MCF 10A (cell line): Measurements from ENCODE around the gene GALNT14. TPM values are rescaled to one million over a fixed set of nuclear protein-coding genes. Genes with fewer than 3 reads are reported as not detected.

ENCODE experiments used
- BruUV-seq: library from RNA; stranded (reverse); fragments of 400-500 nt; replicated peaks from 2 replicates; lab custom pipeline; 2021; lab: Mats Ljungman, UMichigan
- CTCF ChIA-PET: fragments of 300-600 bp; sonication (Branson Sonifier 250); formaldehyde crosslinking; extraction: SDS; loops from one replicate; lab custom pipeline; 2021; ENCODE audit warnings: antibody characterized with exemption, inconsistent platforms; lab: Yijun Ruan, JAX
- POLR2A ChIA-PET: fragments of 300-600, 350-650 bp; sonication (Branson Sonifier 250); formaldehyde crosslinking; extraction: SDS; loops from one replicate; lab custom pipeline; 2020; ENCODE audit warnings: antibody characterized with exemption, inconsistent platforms; lab: Yijun Ruan, JAX
- DNase-seq: peaks from one replicate; pipeline ENCODE4 v3.0.0-alpha.2; 2018; ENCODE audit not compliant: unreplicated experiment
- H3K27ac Mint-ChIP-seq: one replicate; pipeline ENCODE4 v1.8.0; 2022; ENCODE audit warnings: mild to moderate bottlenecking, low read depth, mixed read lengths; ENCODE audit not compliant: unreplicated experiment
- H3K27me3 Mint-ChIP-seq: one replicate; pipeline ENCODE4 v1.8.0; 2022; ENCODE audit warnings: mixed read lengths; ENCODE audit not compliant: insufficient read depth, unreplicated experiment
- H3K36me3 Mint-ChIP-seq: one replicate; pipeline ENCODE4 v1.8.0; 2022; ENCODE audit warnings: mild to moderate bottlenecking, moderate library complexity, mixed read lengths; ENCODE audit not compliant: insufficient read depth, unreplicated experiment
- H3K4me1 Mint-ChIP-seq: one replicate; pipeline ENCODE4 v1.8.0; 2022; ENCODE audit warnings: mixed read lengths; ENCODE audit not compliant: insufficient read depth, unreplicated experiment
- H3K4me3 Mint-ChIP-seq: one replicate; pipeline ENCODE4 v1.8.0; 2022; ENCODE audit warnings: mild to moderate bottlenecking, moderate library complexity, mixed read lengths; ENCODE audit not compliant: unreplicated experiment
- H3K9me3 Mint-ChIP-seq: one replicate; pipeline ENCODE4 v1.8.0; 2022; ENCODE audit warnings: mixed read lengths; ENCODE audit not compliant: unreplicated experiment
- intact Hi-C: fragments of 100-400 bp; cut with micrococcal nuclease; formaldehyde crosslinking; loops from 2 replicates; pipeline ENCODE4 v1.14.1; 2022
- total RNA-seq: library from RNA; stranded (reverse); gene quantifications from 2 replicates; pipeline ENCODE4 v1.2.3, GENCODE V29; 2022
- TF ChIP-seq, protein P1 (sequence below): fragments of 200-600 bp; IDR thresholded peaks from one replicate; pipeline ENCODE4 v1.8.0; 2022; ENCODE audit warnings: antibody characterized with exemption, mild to moderate bottlenecking; ENCODE audit not compliant: unreplicated experiment

GALNT14 gene
- total RNA-seq, 1 experiment from 2014 or later, result 4.6 TPM

- no peak for DNase-seq
- Mint-ChIP-seq H3K4me1 (peaks cover 11% of the 10 kb centered on the region), H3K9me3 (no peaks in the 10 kb centered on the region), H3K27me3 (no peaks in the 10 kb centered on the region), H3K27ac (no peak overlapping the region), H3K4me3 (no peak overlapping the region), H3K36me3 (no peaks in the 10 kb centered on the region)
- ChIA-PET POLR2A (no interaction called here), CTCF (interaction anchor here (0.6 kb wide), 2 partner anchors 163 to 180 kb away, joined by 3 to 5 read pairs; no protein-coding TSS in a partner anchor)
- intact Hi-C loops, result no loop called here
- TF ChIP-seq, protein P1, sequence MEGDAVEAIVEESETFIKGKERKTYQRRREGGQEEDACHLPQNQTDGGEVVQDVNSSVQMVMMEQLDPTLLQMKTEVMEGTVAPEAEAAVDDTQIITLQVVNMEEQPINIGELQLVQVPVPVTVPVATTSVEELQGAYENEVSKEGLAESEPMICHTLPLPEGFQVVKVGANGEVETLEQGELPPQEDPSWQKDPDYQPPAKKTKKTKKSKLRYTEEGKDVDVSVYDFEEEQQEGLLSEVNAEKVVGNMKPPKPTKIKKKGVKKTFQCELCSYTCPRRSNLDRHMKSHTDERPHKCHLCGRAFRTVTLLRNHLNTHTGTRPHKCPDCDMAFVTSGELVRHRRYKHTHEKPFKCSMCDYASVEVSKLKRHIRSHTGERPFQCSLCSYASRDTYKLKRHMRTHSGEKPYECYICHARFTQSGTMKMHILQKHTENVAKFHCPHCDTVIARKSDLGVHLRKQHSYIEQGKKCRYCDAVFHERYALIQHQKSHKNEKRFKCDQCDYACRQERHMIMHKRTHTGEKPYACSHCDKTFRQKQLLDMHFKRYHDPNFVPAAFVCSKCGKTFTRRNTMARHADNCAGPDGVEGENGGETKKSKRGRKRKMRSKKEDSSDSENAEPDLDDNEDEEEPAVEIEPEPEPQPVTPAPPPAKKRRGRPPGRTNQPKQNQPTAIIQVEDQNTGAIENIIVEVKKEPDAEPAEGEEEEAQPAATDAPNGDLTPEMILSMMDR, result no peak
- no TSS peak for BruUV-seq
Observed at GRCh38 chr2:31079665-31080064, 58.6 kb downstream of the GALNT14 start.

- ChIA-PET CTCF (no interaction called here), POLR2A (no interaction called here)
- DNase-seq, result no peak
- Mint-ChIP-seq H3K4me1 (peaks cover 11% of the 10 kb centered on the region), H3K9me3 (no peaks in the 10 kb centered on the region), H3K27me3 (no peaks in the 10 kb centered on the region), H3K36me3 (no peaks in the 10 kb centered on the region), H3K27ac (no peak overlapping the region), H3K4me3 (no peak overlapping the region)
- TF ChIP-seq, protein P1, result no peak
- intact Hi-C loops, result no loop called here
- BruUV-seq, result no TSS peak
Observed at GRCh38 chr2:31078579-31079105, 59.6 kb downstream of the GALNT14 start.

- Mint-ChIP-seq H3K36me3 (no peaks in the 10 kb centered on the region), H3K4me3 (no peak overlapping the region), H3K9me3 (no peaks in the 10 kb centered on the region), H3K27me3 (no peaks in the 10 kb centered on the region), H3K27ac (no peak overlapping the region), H3K4me1 (peaks cover 11% of the 10 kb centered on the region)
- intact Hi-C loops, result no loop called here
- DNase-seq, result no peak
- CTCF ChIA-PET, result interaction anchor here (0.6 kb wide), 1 partner anchor 36 kb away, joined by 3 read pairs; no protein-coding TSS in a partner anchor
- POLR2A ChIA-PET, result no interaction called here
- no TSS peak for BruUV-seq
- TF ChIP-seq, protein P1, result no peak
Observed at GRCh38 chr2:31078011-31078410, 60.2 kb downstream of the GALNT14 start.

- H3K9me3 Mint-ChIP-seq, result no peaks in the 10 kb centered on the region
Observed at GRCh38 chr2:31075941-31076590, 62.2 kb downstream of the GALNT14 start.

More at GRCh38 chr2:31075941-31076590, 62.2 kb downstream of the GALNT14 start:
- POLR2A ChIA-PET, result no interaction called here
- CTCF ChIA-PET, result no interaction called here
- BruUV-seq, result no TSS peak
- Mint-ChIP-seq H3K4me3 (no peak overlapping the region), H3K27ac (no peak overlapping the region), H3K27me3 (no peaks in the 10 kb centered on the region), H3K4me1 (peaks cover 4% of the 10 kb centered on the region), H3K36me3 (no peaks in the 10 kb centered on the region)
- TF ChIP-seq, protein P1, result no peak
- DNase-seq, result peak; percentile 16
- intact Hi-C loops, result no loop called here
